SKM-1 treated with dmso at 0.1 percent for 144 hours (cell line): ENCODE measurements around the gene INSIG1.
A peak's percentile ranks its signal among the peaks of the same experiment; 100 is the strongest.

Source experiments
- DNase-seq: peaks from one replicate; lab custom pipeline; 2025; ENCODE audit not compliant: unreplicated experiment; lab: John Stamatoyannopoulos, UW

INSIG1 gene

GRCh38 chr7:155284496-155285274 is 13.0 kb upstream of the INSIG1 start:
- DNase-seq = no peak

GRCh38 chr7:155285423-155285822 is 12.3 kb upstream of the INSIG1 start:
- DNase-seq = no peak

GRCh38 chr7:155285833-155286232 is 11.8 kb upstream of the INSIG1 start:
- no peak for DNase-seq

GRCh38 chr7:155286686-155287085 is 11.0 kb upstream of the INSIG1 start:
- no peak for DNase-seq

- DNase-seq = no peak
These were observed 10.3 kb upstream of the INSIG1 start for GRCh38 chr7:155287284-155287935.

GRCh38 chr7:155288055-155288454 is 9.6 kb upstream of the INSIG1 start:
- no peak for DNase-seq

- no peak for DNase-seq
These were observed 8.6 kb upstream of the INSIG1 start for GRCh38 chr7:155289107-155289506.

- DNase-seq = no peak
These were observed 7.7 kb upstream of the INSIG1 start for GRCh38 chr7:155289949-155290501.

- DNase-seq = no peak
These were observed 6.6 kb upstream of the INSIG1 start for GRCh38 chr7:155291045-155291530.

GRCh38 chr7:155291729-155292128 is 5.9 kb upstream of the INSIG1 start:
- DNase-seq = no peak

GRCh38 chr7:155292680-155293226 is 4.9 kb upstream of the INSIG1 start:
- no peak for DNase-seq

GRCh38 chr7:155293721-155294510 is 3.8 kb upstream of the INSIG1 start:
- no peak for DNase-seq

- no peak for DNase-seq
These were observed 3.2 kb upstream of the INSIG1 start for GRCh38 chr7:155294511-155294778.

- no peak for DNase-seq
These were observed 2.2 kb upstream of the INSIG1 start for GRCh38 chr7:155295511-155295910.

- DNase-seq = no peak
These were observed 1.5 kb upstream of the INSIG1 start for GRCh38 chr7:155296006-155296787.

- DNase-seq = peak; percentile 10
These were observed 726 bp upstream of the INSIG1 start for GRCh38 chr7:155296788-155297516.

GRCh38 chr7:155298288-155298833 is 683 bp downstream of the INSIG1 start:
- DNase-seq = no peak

- peak; percentile 83 for DNase-seq
These were observed 1.3 kb downstream of the INSIG1 start for GRCh38 chr7:155298834-155299534.
